H1 (cell line): ENCODE data around the gene FGF10. TPM values are rescaled to one million over a fixed set of nuclear protein-coding genes. Genes with fewer than 3 reads are reported as not detected.

Experiments used
- ASH2L ChIP-seq: fragments of 200-600, 300-600 bp; sonication (generic); IDR thresholded peaks from one replicate; pipeline ENCODE4 v1.7.1; 2017; ENCODE audit warnings: low read length
- GTF2F1 ChIP-seq: IDR thresholded peaks from 2 replicates; pipeline ENCODE4 v1.6.1; 2012; ENCODE audit warnings: low read depth, low read length, improper control_type of control experiment, borderline replicate concordance
- HDAC2 ChIP-seq, 2 experiments: fragments of 300-600 bp in 1 of 2; sonication (generic) in 1 of 2; IDR thresholded peaks; 2 replicates each; pipeline ENCODE4 v1.6.1; 2011 to 2012; ENCODE audit warnings: low read depth in 2 of 2, low read length in 2 of 2, mild to moderate bottlenecking in 2 of 2, moderate library complexity in 2 of 2, borderline replicate concordance in 1 of 2, inconsistent platforms in 1 of 2
- POU5F1 ChIP-seq: IDR thresholded peaks from 2 replicates; pipeline ENCODE4 v1.6.1; 2011; ENCODE audit warnings: low read depth, mild to moderate bottlenecking, low read length, moderate library complexity
- SIN3A ChIP-seq, 2 experiments: IDR thresholded peaks in 1 of 2; conservative IDR thresholded peaks in 1 of 2; 2 replicates each; pipeline ENCODE4 v1.6.1; 2011 to 2012; ENCODE audit warnings: low read length in 2 of 2, improper control_type of control experiment in 1 of 2, low read depth in 1 of 2, mild to moderate bottlenecking in 1 of 2
- YY1 ChIP-seq: IDR thresholded peaks from 2 replicates; pipeline ENCODE4 v1.6.1; 2011; ENCODE audit warnings: low read depth, mild to moderate bottlenecking, low read length
- polyA plus RNA-seq, 7 experiments: library from polyadenylated mRNA; depleted of rRNA in 3 of 7; stranded (reverse) in 5 of 7; unstranded in 2 of 7; fragments of >200 nt in 5 of 7; fragments of 200-250 nt in 2 of 7; gene quantifications; 1 replicate in 5 of 7; 2 replicates in 1 of 7; 4 replicates in 1 of 7; pipeline versions ENCODE4 v1.2.1 to v1.2.3, GENCODE V29; 2011 to 2013; ENCODE audit warnings: missing spikeins in 2 of 7, mixed read lengths in 2 of 7
- total RNA-seq: library from RNA; stranded (reverse); fragmentation: NEBNext Ultra II Directional; extraction: Animal tissue kit (Norgen Biotek cat#: 25700); gene quantifications from 2 replicates; pipeline ENCODE4 v1.2.1, GENCODE V29; 2021

FGF10 gene
- total and polyA plus RNA-seq, 2 of the 8 experiments (the other 6 are each of a cell fraction or from before 2014, with no cell fraction given), result 0.06 to 0.54 TPM

- TF ChIP-seq GTF2F1 (no peak), YY1 (no peak), ASH2L (peak; percentile 94), POU5F1 (no peak), HDAC2 (IDR thresholded peaks at IDR 0.05; ENCODE audit: borderline replicate concordance in 1 of 2, low read depth in 2 of 2, low read length in 2 of 2) (peak in 1 of 2 experiments; percentile 30; a peak in 1 of 4 replicates), SIN3A (conservative IDR thresholded peaks at IDR 0.05 in 1 of 2, IDR thresholded peaks at IDR 0.05 in 1 of 2; ENCODE audit: low read depth in 1 of 2, low read length in 2 of 2) (peak in 1 of 2 experiments; percentile 37; a peak in 2 of 4 replicates)
- TF ChIP-seq, all 59 proteins: peak for 7
Observed at GRCh38 chr5:44389090-44389822, at the start of gene FGF10 (continued).
